NCI-H526 (cell line): ENCODE data around the gene HCN2.
"Not testable (repeated sequence)": the region's sequence is repeated elsewhere in the genome, so short reads cannot be mapped to it uniquely, and the experiment has no call there.

ENCODE experiments used
- DNase-seq, 2 experiments: peaks; one replicate each; lab custom pipeline; 2025; lab: John Stamatoyannopoulos, UW

HCN2 gene

GRCh38 chr19:585146-585545 is 4.5 kb upstream of the HCN2 start:
- DNase-seq, result not testable (repeated sequence)

DNA sequence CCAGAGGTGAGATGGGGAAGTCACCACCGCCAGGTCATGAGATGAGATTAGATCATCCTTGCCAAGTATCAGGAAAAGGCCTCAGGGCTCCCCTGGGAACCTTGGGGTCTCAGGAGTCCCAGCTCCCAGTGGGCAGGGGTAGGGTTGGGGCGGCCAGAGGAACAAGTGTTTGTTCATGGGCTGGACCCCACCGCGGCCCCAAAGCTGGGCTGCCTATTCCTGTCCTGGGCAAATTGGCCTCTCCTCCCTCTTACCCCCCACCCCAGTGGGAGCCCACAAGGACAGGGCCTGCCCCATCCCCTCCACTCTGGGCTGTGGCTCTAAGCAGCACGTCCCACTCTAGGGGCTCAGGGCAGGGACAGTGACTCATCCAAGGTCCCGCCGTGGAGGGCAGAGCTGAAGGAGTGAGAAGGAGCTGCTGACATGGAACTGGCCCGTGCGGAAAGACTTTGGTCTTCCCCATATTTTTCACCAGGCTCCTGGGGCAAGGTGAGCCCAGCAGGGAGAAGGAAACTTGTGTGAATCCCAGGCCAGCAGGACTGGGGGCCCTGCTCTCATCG is 4.0 kb upstream of the HCN2 start:
- DNase-seq, result no peak

DNA sequence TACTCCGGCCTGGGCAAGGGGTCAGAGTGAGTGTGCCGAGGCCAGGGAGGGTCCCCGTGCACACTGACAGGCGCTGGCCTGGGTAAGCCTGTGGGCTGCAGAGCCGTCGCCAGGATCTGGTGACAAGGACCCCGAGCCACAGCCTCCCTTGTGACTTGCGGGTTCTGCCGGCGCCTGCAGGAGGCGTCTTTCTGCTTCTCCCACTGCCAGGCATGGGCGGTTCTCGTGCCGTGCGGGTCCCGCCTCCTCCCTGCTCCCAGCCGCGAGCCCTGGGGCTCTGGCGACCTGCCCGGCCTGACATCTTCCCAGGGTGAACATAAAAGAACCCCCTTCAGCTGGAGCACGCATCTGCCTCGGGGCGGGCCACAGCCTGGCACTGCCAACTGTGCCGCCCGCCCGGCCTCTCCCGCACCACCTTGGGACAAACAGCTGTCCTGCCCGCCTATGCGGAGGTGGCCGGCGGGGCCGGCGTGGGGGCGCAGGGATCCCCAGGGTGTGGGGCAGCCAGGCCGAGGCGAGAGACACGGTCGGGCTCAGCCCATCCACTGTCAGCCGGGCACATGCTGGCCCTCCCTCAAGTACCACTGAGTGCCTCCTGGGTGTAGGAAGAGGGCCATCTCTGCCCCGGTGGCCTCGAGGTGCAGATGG is 1.5 kb upstream of the HCN2 start:
- DNase-seq, result peak; percentile 59 to 84

- DNase-seq, result peak in 1 of 2 experiments; percentile 61
Observed at GRCh38 chr19:588741-589692, 664 bp upstream of the HCN2 start.

DNA sequence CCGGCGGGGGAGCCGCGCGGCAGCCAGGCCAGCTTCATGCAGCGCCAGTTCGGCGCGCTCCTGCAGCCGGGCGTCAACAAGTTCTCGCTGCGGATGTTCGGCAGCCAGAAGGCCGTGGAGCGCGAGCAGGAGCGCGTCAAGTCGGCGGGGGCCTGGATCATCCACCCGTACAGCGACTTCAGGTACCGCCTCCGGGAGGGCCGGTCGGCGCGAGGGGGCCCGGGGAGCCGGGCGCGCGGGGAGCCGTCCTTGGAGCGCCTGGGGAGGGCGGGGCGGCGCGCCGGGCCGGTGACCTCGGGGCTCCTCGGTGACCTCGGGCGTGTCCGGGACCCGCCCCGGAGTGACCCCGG is 690 bp downstream of the HCN2 start:
- peak in 1 of 2 experiments; percentile 51 for DNase-seq

GRCh38 chr19:590750-591098 is 1.0 kb downstream of the HCN2 start:
- DNase-seq, result no peak

GRCh38 chr19:591099-591958 is 1.6 kb downstream of the HCN2 start:
- no peak for DNase-seq

DNA sequence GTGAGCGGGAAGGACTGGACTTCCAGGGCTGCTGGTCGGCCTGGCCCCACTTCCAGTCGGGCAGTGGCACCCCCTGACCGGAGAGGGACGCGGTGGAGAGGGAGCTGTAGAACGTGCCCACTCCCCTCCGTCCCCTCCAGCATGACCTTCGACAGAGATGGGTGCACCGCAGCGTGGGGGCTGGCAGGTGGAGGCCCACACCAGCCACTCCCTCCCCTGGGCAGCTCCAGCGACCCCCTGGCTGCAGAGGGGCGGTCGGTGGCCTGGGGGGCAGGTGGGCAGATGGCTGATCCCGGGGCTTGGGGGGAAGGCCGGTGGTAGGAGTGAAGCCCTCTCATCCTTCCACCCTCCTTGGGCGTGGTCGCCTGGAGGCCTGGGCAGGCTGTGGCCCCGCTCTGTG is 2.4 kb downstream of the HCN2 start:
- no peak for DNase-seq

DNA sequence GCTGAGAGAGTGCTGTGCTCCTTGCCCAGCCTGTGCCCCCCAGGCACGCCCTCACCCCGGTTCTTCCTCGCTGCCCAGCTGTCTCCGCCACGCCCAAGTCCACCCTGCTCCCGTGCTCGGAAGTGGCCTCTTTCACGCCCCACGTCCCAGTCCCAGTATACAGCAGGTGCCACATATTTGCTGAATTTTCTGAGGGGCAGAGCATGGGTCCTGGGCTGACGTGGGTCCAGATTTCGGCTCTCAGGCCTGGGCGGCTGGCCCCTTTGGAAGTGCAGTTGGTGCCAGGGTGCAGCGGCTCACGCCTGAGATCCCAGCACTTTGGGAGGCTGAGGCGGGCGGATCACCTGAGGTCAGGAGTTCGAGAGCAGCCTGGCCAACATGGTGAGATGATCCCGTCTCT is 3.4 kb downstream of the HCN2 start:
- no peak for DNase-seq

DNA sequence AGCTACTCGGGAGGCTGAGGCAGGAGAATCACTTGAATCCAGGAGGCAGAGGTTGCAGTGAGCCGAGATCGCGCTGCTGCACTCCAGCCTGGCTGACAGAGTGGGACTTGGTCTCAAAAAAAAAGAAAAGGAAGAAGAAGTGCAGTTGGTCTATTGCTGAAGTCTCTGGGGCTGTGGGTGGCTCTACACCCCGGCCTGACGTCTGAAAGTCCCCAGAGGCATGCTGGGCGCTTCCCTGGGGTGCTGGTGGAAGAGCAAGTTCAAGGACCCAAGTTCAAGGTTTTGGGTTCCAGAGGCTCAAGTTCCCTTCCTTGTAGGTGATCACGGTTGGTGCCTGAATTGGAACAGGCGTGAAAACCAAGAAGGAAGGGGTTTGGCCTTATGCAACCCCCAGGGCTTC is 3.8 kb downstream of the HCN2 start:
- no peak for DNase-seq

- DNase-seq, result no peak
Observed at GRCh38 chr19:594265-594870, 4.7 kb downstream of the HCN2 start.

GRCh38 chr19:595326-596262 is 5.9 kb downstream of the HCN2 start:
- DNase-seq, result no peak

GRCh38 chr19:596263-596655 is 6.6 kb downstream of the HCN2 start:
- no peak for DNase-seq

GRCh38 chr19:597406-598315 is 8.0 kb downstream of the HCN2 start:
- DNase-seq, result no peak

DNA sequence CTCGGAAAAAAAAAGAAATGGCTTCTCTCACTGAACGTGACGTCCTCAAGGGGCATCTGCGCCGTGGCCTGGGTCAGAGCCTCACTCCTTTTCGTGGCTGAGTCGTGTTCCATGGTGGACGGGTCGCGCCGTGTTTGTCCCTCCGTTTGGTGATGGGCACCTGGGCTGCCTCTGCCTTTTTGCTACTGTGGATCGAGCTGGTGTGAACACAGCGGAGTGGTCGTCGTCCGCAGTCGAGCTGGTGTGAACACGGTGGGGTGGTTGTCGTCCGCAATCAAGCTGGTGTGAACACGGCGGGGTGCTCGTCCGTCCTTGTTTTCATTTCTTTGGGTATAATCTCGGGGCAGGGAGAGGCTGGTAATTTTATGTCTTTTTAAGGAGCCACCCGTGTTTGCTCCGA is 11.6 kb downstream of the HCN2 start:
- DNase-seq, result no peak

DNA sequence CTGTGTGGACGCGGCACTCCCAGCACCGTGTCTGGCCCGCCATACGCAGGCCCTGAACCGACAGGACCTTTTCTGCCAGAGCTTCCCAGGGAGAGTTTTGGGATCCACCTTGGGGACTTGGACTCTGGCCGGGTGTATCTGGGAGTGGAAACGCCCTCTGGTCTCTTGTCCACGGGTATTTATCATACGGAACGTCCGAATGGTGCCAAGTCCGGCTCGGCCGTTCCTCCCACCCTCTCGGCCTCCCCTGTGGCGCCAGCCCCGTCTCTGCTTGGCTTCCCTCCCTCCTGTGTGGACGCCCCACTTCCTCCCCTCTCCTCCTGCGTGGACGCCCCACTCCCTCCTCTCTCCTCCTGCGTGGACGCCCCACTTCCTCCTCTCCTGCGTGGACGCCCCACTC is 12.1 kb downstream of the HCN2 start:
- no peak for DNase-seq

GRCh38 chr19:602391-603301 is 13.0 kb downstream of the HCN2 start:
- no peak for DNase-seq

DNA sequence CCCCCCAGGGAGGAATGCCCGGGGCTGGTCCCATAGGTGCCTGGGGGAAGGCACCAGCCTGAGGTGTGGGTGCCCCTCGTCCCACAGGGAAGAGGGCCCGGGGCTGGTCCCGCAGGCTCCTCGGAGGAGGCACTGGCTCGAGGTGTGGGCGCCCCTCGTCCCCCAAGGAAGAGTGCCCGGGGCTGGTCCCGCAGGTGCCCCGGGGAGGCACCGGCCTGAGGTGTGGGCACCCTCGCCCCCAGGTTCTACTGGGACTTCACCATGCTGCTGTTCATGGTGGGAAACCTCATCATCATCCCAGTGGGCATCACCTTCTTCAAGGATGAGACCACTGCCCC is 13.6 kb downstream of the HCN2 start:
- not testable (repeated sequence) for DNase-seq

GRCh38 chr19:603779-604178 is 14.1 kb downstream of the HCN2 start:
- not testable (repeated sequence) for DNase-seq
